ENCODE results near the gene TMEM219.

GRCh38 chr16:29987371-29988085 is 25.6 kb downstream of the TMEM219 start:
- TF ChIP-seq ZNF274 (IDR thresholded peaks at IDR 0.05; ENCODE audit: low read depth, low read length) (no peak), YY1 (IDR thresholded peaks at IDR 0.05; ENCODE audit: insufficient read depth, insufficient read length) (no peak), SUZ12 (IDR thresholded peaks at IDR 0.05; ENCODE audit: extremely low read depth, insufficient read depth, insufficient read length) (no peak)

Data from NT2/D1 (cell line).